OCI-LY3 (cell line): ENCODE results near the gene CXCL16.

Experiments
- H2AFZ ChIP-seq: fragments of 200-600, 300-600 bp; shearing (Covaris generic); 2 replicates; pipeline ENCODE4 v1.6.0; 2014; ENCODE audit warnings: antibody characterized with exemption, low read depth, low read length
- H3K27ac ChIP-seq: fragments of 200-600, 300-600 bp; sonication (generic); 2 replicates; pipeline ENCODE4 v1.5.1; 2014; ENCODE audit warnings: mild to moderate bottlenecking, low read length, moderate library complexity, mixed read lengths
- H3K27me3 ChIP-seq: fragments of 200-600, 300-600 bp; sonication (generic); 2 replicates; pipeline ENCODE4 v1.6.1; 2014; ENCODE audit warnings: low read depth, low read length, mixed read lengths
- H3K36me3 ChIP-seq: fragments of 200-600, 300-600 bp; sonication (generic); replicated peaks from 2 replicates; pipeline ENCODE3; 2014; ENCODE audit warnings: low read depth, low read length, mixed read lengths
- H3K4me1 ChIP-seq: fragments of 300-600, 200-600 bp; sonication (generic); 2 replicates; pipeline ENCODE4 v1.6.1; 2014; ENCODE audit warnings: low read length, mixed read lengths
- H3K4me2 ChIP-seq: fragments of 200-600, 300-600 bp; sonication (generic); 2 replicates; pipeline ENCODE4 v1.6.1; 2014; ENCODE audit warnings: low read length, mixed read lengths
- H3K4me3 ChIP-seq: fragments of 300-600, 200-600 bp; sonication (generic); 2 replicates; pipeline ENCODE4 v1.5.1; 2014; ENCODE audit warnings: antibody characterized with exemption, mild to moderate bottlenecking, low read length, moderate library complexity
- H3K79me2 ChIP-seq: fragments of 300-600, 200-600 bp; shearing (Covaris generic); 2 replicates; pipeline ENCODE4 v1.6.1; 2014; ENCODE audit warnings: mild to moderate bottlenecking, low read length, mixed read lengths
- H3K9ac ChIP-seq: fragments of 300-600, 200-600 bp; shearing (Covaris generic); 2 replicates; pipeline ENCODE4 v1.6.0; 2014; ENCODE audit warnings: mild to moderate bottlenecking, low read length, moderate library complexity
- H3K9me3 ChIP-seq: fragments of 200-600, 300-600 bp; shearing (Covaris generic); 2 replicates; pipeline ENCODE4 v1.6.1; 2014; ENCODE audit warnings: low read length, mixed read lengths; ENCODE audit not compliant: insufficient read depth
- H4K20me1 ChIP-seq: fragments of 200-600, 300-600 bp; sonication (generic); 2 replicates; pipeline ENCODE4 v1.6.1; 2016; ENCODE audit warnings: low read length, mixed read lengths; ENCODE audit not compliant: insufficient read depth
- CTCF ChIP-seq: fragments of 200-600, 300-600 bp; sonication (generic); IDR thresholded peaks from 2 replicates; pipeline ENCODE4 v1.5.1; 2014; ENCODE audit warnings: antibody characterized with exemption, low read length, low read depth
- EZH2phosphoT487 ChIP-seq: fragments of 200-600 bp; shearing (Covaris generic); IDR thresholded peaks from 2 replicates; pipeline ENCODE4 v1.6.1; 2018; ENCODE audit warnings: antibody characterized with exemption, mixed run types, low read depth

Gene CXCL16

GRCh38 chr17:4741544-4741943 lies 1.8 kb upstream of the CXCL16 start:
- Histone ChIP-seq H3K36me3 (no peaks in the 10 kb centered on the region), H2AFZ (no peak overlapping the region), H3K27me3 (peaks cover 24% of the 10 kb centered on the region), H3K4me3 (no peak overlapping the region), H3K4me1 (peaks cover 10% of the 10 kb centered on the region; the same call in 1 of the 2 replicates), H4K20me1 (no peaks in the 10 kb centered on the region), H3K79me2 (no peaks in the 10 kb centered on the region), H3K27ac (no peak overlapping the region), H3K4me2 (no peak overlapping the region), H3K9me3 (no peaks in the 10 kb centered on the region), H3K9ac (no peak overlapping the region)
- TF ChIP-seq CTCF (no peak), EZH2phosphoT487 (no peak)

- H3K36me3 ChIP-seq, result no peaks in the 10 kb centered on the region
- TF ChIP-seq EZH2phosphoT487 (no peak), CTCF (no peak)
- no peak overlapping the region for H3K4me3 ChIP-seq
- H3K9me3 ChIP-seq, result no peaks in the 10 kb centered on the region
- no peak overlapping the region for H2AFZ ChIP-seq
- H3K79me2 ChIP-seq, result no peaks in the 10 kb centered on the region
- no peak overlapping the region for H3K9ac ChIP-seq
- no peak overlapping the region for H3K4me2 ChIP-seq
- H3K27me3 ChIP-seq, result peaks cover 24% of the 10 kb centered on the region
- H3K27ac ChIP-seq, result no peak overlapping the region
- peaks cover 10% of the 10 kb centered on the region; the same call in 1 of the 2 replicates for H3K4me1 ChIP-seq
- H4K20me1 ChIP-seq, result no peaks in the 10 kb centered on the region
Observed at GRCh38 chr17:4740584-4740983, 856 bp upstream of the CXCL16 start.

GRCh38 chr17:4740025-4740351 lies 260 bp upstream of the CXCL16 start:
- H3K27ac ChIP-seq, result no peak overlapping the region
- H3K4me3 ChIP-seq, result peak overlapping the region; percentile 88
- H3K9me3 ChIP-seq, result no peaks in the 10 kb centered on the region
- TF ChIP-seq CTCF, result no peak
- no peak for TF ChIP-seq EZH2phosphoT487
- H3K79me2 ChIP-seq, result no peaks in the 10 kb centered on the region
- H4K20me1 ChIP-seq, result no peaks in the 10 kb centered on the region
- peak overlapping the region; percentile 66; the same call in 1 of the 2 replicates for H2AFZ ChIP-seq
- peak overlapping the region; percentile 67; the same call in 1 of the 2 replicates for H3K9ac ChIP-seq
- peak overlapping the region; percentile 74 for H3K4me2 ChIP-seq
- H3K4me1 ChIP-seq, result peaks cover 10% of the 10 kb centered on the region; the same call in 1 of the 2 replicates
- H3K27me3 ChIP-seq, result peaks cover 24% of the 10 kb centered on the region
- H3K36me3 ChIP-seq, result no peaks in the 10 kb centered on the region

- H3K27me3 ChIP-seq, result peaks cover 24% of the 10 kb centered on the region
- no peak overlapping the region for H2AFZ ChIP-seq
- no peaks in the 10 kb centered on the region for H3K79me2 ChIP-seq
- peak overlapping the region; percentile 67 for H3K9ac ChIP-seq
- no peak for TF ChIP-seq CTCF
- TF ChIP-seq EZH2phosphoT487, result no peak
- H3K27ac ChIP-seq, result no peak overlapping the region
- no peaks in the 10 kb centered on the region for H4K20me1 ChIP-seq
- H3K4me1 ChIP-seq, result peaks cover 21% of the 10 kb centered on the region
- H3K4me3 ChIP-seq, result peak overlapping the region; percentile 88
- peaks cover 3% of the 10 kb centered on the region for H3K36me3 ChIP-seq
- H3K4me2 ChIP-seq, result peak overlapping the region; percentile 74
- no peaks in the 10 kb centered on the region for H3K9me3 ChIP-seq
Observed at GRCh38 chr17:4738136-4739121, 1.3 kb downstream of the CXCL16 start.
